RWPE1 (cell line): Measurements from ENCODE around the gene ZBTB5.

Experiments used
- CTCF ChIA-PET: fragments of 350-600 bp; sonication (Branson Sonifier 250); formaldehyde crosslinking; extraction: SDS; loops from one replicate; lab custom pipeline; 2021; lab: Yijun Ruan, JAX
- POLR2A ChIA-PET: fragments of 400-600 bp; formaldehyde crosslinking; extraction: SDS; loops from one replicate; lab custom pipeline; 2020; ENCODE audit warnings: antibody characterized with exemption; ENCODE audit not compliant: low non-redundant PET; lab: Yijun Ruan, JAX
- DNase-seq: peaks from one replicate; pipeline ENCODE4 v3.0.0; 2012; ENCODE audit warnings: low spot score
- H3K27ac ChIP-seq: fragments of 450-650 bp; 2 replicates; pipeline ENCODE4 v1.5.1; 2017
- CTCF ChIP-seq: fragments of 450-650 bp; conservative IDR thresholded peaks from 2 replicates; pipeline ENCODE4 v1.5.1; 2017; ENCODE audit warnings: low read depth, mild to moderate bottlenecking

The ZBTB5 gene

GRCh38 chr9:37395229-37395628 is 70.0 kb downstream of the ZBTB5 start:
- POLR2A ChIA-PET = no interaction called here
- no peak for TF ChIP-seq CTCF
- no peak overlapping the region for H3K27ac ChIP-seq
- DNase-seq = no peak
- CTCF ChIA-PET = interaction anchor here (0.5 kb wide), 1 partner anchor 20 kb away, joined by 3 read pairs; no protein-coding TSS in a partner anchor

GRCh38 chr9:37392272-37392671 is 73.0 kb downstream of the ZBTB5 start:
- H3K27ac ChIP-seq = no peak overlapping the region
- TF ChIP-seq CTCF = no peak
- ChIA-PET CTCF (no interaction called here), POLR2A (no interaction called here)
- no peak for DNase-seq

- no peak overlapping the region for H3K27ac ChIP-seq
- CTCF ChIA-PET = interaction anchor here (0.5 kb wide), 1 partner anchor 18 kb away, joined by 3 read pairs; no protein-coding TSS in a partner anchor
- peak; percentile 32 for DNase-seq
- peak; percentile 52 for TF ChIP-seq CTCF
- POLR2A ChIA-PET = no interaction called here
These were observed 74.5 kb downstream of the ZBTB5 start for GRCh38 chr9:37390759-37391158.
